Lower leg skin (tissue), 4 donors: Measurements from ENCODE around the gene OLFM4. TPM values are rescaled to one million over a fixed set of nuclear protein-coding genes. Genes with fewer than 3 reads are reported as not detected.

Experiments
- DNase-seq, 2 donors: peaks; one replicate each; pipeline ENCODE4 v3.0.0-alpha.2; 2019; ENCODE audit warnings: low spot score in 2 of 2
- H3K4me3 ChIP-seq: fragments of 200-600 bp; sonication (generic); 2 replicates; pipeline ENCODE4 v1.5.1; 2017; ENCODE audit warnings: mild to moderate bottlenecking, low read depth; ENCODE audit not compliant: poor library complexity, severe bottlenecking
- POLR2A ChIP-seq, 2 donors: fragments of 450-650 bp; IDR thresholded peaks; one replicate each; pipeline ENCODE4 v1.6.1; 2016 to 2017; ENCODE audit warnings: antibody characterized with exemption in 2 of 2, mild to moderate bottlenecking in 1 of 2, moderate library complexity in 1 of 2
- WGBS, 2 donors: methylation state at CpG; one replicate each; pipeline ENCODE4 v1.1.5; 2018; 5-methylcytosine and 5-hydroxymethylcytosine counted together
- intact Hi-C: fragments of 100-400 bp; cut with DNase I; formaldehyde crosslinking; loops from one replicate; pipeline ENCODE4 v1.15.0; 2023; ENCODE audit warnings: low total_unique reads
- total RNA-seq, 4 donors: library from RNA; depleted of rRNA; stranded (reverse); fragments of >200 nt; gene quantifications; one replicate each; pipeline ENCODE4 v1.1.0, GENCODE V29; 2016
- TF ChIP-seq, protein P1 (sequence below), 3 donors: fragments of 450-650 bp; IDR thresholded peaks; one replicate each; pipeline ENCODE4 v1.5.1; 2016; ENCODE audit warnings: antibody characterized with exemption in 3 of 3, mild to moderate bottlenecking in 3 of 3, moderate library complexity in 2 of 3

OLFM4 gene, protein sequence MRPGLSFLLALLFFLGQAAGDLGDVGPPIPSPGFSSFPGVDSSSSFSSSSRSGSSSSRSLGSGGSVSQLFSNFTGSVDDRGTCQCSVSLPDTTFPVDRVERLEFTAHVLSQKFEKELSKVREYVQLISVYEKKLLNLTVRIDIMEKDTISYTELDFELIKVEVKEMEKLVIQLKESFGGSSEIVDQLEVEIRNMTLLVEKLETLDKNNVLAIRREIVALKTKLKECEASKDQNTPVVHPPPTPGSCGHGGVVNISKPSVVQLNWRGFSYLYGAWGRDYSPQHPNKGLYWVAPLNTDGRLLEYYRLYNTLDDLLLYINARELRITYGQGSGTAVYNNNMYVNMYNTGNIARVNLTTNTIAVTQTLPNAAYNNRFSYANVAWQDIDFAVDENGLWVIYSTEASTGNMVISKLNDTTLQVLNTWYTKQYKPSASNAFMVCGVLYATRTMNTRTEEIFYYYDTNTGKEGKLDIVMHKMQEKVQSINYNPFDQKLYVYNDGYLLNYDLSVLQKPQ
- total RNA-seq: under 1 TPM; 0.34 to 0.88 (median 0.51) TPM

DNA sequence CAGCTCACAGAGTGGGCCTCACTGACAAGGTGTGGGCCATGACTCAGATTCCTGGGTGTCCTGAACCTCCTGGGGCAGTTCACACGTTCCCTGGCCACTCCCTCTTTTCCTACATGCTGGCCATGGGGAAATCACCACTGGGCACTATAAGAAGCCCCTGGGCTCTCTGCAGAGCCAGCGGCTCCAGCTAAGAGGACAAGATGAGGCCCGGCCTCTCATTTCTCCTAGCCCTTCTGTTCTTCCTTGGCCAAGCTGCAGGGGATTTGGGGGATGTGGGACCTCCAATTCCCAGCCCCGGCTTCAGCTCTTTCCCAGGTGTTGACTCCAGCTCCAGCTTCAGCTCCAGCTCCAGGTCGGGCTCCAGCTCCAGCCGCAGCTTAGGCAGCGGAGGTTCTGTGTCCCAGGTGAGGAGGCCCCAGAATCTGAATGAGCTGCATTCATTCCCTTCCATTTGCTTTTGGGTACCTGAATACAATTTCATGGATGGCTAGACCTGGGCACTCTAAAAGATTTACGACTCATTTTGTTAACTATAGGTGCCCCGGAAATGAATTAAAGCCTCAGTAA, at the start of gene OLFM4:
Gene OLFM4 (plus strand): TSS at position 177 of the 567 bp plus-strand sequence. CDS start 24 bp downstream, at position 201.
- no peak for DNase-seq
- intact Hi-C loops: no loop called here

DNA sequence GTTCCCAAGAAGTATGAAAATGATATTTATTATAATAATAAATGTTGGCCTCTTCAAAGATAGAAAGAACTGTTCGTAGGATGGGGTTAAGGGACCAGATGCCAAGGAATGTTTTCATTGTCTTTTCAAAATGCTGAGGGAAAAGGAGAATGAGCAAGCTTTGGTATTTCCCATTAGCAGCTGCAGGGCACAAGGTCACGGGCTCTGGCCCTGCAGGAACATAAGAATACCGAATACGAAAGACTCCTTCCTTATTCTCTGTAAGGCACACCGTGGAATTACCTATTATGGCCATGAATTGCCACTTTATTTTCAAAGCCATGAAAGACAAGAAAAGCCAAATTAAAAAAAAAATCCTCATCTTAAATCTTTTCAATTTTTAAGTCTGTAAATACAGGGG, 49.6 kb upstream of the OLFM4 start:
- TF ChIP-seq, protein P1, sequence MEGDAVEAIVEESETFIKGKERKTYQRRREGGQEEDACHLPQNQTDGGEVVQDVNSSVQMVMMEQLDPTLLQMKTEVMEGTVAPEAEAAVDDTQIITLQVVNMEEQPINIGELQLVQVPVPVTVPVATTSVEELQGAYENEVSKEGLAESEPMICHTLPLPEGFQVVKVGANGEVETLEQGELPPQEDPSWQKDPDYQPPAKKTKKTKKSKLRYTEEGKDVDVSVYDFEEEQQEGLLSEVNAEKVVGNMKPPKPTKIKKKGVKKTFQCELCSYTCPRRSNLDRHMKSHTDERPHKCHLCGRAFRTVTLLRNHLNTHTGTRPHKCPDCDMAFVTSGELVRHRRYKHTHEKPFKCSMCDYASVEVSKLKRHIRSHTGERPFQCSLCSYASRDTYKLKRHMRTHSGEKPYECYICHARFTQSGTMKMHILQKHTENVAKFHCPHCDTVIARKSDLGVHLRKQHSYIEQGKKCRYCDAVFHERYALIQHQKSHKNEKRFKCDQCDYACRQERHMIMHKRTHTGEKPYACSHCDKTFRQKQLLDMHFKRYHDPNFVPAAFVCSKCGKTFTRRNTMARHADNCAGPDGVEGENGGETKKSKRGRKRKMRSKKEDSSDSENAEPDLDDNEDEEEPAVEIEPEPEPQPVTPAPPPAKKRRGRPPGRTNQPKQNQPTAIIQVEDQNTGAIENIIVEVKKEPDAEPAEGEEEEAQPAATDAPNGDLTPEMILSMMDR (IDR thresholded peaks at IDR 0.05): no peak
- no peak for TF ChIP-seq POLR2A (IDR thresholded peaks at IDR 0.05)
- intact Hi-C loops: no loop called here
- no peak overlapping the region for H3K4me3 ChIP-seq
- WGBS, 2 donors: 51 to 63% methylated on average over 5 of the region's 5 CpGs
- DNase-seq: no peak

More for the DNA sequence above, at the start of gene OLFM4:
- TF ChIP-seq, protein P1 (IDR thresholded peaks at IDR 0.05): no peak
- no peak for TF ChIP-seq POLR2A (IDR thresholded peaks at IDR 0.05)
- no peak within 1 kb of the TSS for H3K4me3 ChIP-seq
- WGBS, 2 donors: 82 to 83% methylated on average over 9 of the region's 9 CpGs

DNA sequence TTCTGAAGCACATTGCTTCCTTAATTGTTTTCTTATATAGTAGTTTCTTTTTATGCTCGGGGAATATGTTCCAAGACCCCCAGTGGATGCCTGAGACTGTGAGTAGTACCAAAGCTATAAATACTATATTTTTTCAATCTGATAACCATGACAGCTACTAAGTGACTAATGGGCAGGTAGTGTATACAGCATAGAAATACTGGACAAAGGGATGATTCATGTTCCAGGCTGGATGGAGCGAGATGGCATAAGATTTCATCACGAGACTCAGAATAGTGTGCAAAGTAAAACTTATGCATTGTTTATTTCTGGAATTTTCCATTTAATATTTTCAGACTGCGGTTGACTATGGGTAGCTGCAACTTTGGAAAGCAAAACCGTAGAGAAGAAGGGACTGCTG, 47.9 kb upstream of the OLFM4 start:
- WGBS, 2 donors: 61 to 75% methylated on average over 5 of the region's 5 CpGs

DNA sequence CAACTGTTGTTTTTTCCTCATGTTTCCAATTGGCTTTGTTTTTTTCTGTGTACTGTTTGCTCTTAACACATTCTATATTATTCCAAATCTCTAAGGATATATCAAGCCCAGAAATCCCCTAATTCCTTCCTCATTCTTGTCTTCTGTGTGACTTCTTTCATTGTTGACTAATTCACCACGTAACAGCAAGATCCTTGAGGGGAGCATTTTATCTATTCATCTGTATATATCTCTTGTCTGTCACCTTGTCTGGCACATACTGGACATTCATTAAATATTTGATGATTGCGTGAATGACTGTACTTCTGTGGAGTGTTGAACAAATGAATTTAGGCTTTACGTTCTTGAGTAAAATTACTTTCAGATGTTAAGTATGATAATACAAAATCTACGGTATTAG, 44.8 kb upstream of the OLFM4 start:
- DNase-seq: no peak
- WGBS, 2 donors: 59 to 67% methylated on average over 4 of the region's 4 CpGs
- intact Hi-C loops: loop anchor here (5.0 kb wide), 1 partner anchor 842 kb away; no protein-coding TSS in a partner anchor
- no peak overlapping the region for H3K4me3 ChIP-seq
- TF ChIP-seq, protein P1 (IDR thresholded peaks at IDR 0.05): no peak
- no peak for TF ChIP-seq POLR2A (IDR thresholded peaks at IDR 0.05)

More for the DNA sequence above, 47.9 kb upstream of the OLFM4 start:
- intact Hi-C loops: loop anchor here (5.0 kb wide), 1 partner anchor 838 kb away; no protein-coding TSS in a partner anchor
- DNase-seq: no peak
- H3K4me3 ChIP-seq: no peak overlapping the region
- no peak for TF ChIP-seq POLR2A (IDR thresholded peaks at IDR 0.05)
- TF ChIP-seq, protein P1 (IDR thresholded peaks at IDR 0.05): no peak

DNA sequence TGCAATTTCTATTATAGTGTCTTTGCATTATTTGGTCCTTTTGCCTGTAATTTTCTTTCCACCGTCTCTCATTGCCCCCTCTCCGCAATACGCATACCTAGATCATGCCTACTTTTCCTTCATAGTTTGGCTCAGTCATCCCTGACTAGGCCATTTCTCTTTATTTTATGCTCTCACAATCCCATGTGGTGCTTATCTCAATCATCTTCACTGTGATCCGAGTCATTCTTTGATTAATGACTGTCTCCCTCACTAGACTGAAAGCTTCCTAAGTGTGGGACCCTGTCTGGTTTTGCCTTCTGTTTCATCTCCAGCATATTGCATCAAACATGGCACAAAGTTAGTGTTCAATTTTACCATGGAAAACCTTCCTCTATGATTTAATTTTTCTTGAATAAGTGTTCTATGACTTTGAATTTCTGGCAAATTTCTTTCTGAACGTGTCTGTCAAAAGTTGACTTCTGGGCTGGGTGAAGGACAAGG, 43.7 kb upstream of the OLFM4 start:
- H3K4me3 ChIP-seq: no peak overlapping the region
- TF ChIP-seq POLR2A (IDR thresholded peaks at IDR 0.05): no peak
- TF ChIP-seq, protein P1 (IDR thresholded peaks at IDR 0.05): no peak
- 80 to 83% methylated on average over 5 of the region's 5 CpGs for WGBS, 2 donors
- DNase-seq: no peak
- intact Hi-C loops: loop anchor here (5.0 kb wide), 1 partner anchor 843 kb away; no protein-coding TSS in a partner anchor
